Measurements from ENCODE around the gene BRD2. TPM values are rescaled to one million over a fixed set of nuclear protein-coding genes. Genes with fewer than 3 reads are reported as not detected.

BRD2 gene
- 143 and 157 TPM in 2 replicates for total RNA-seq

GRCh38 chr6:32968093-32968866 is at the start of gene BRD2:
Gene BRD2 (plus strand): TSS chr6:32968594. CDS start chr6:32972899, 4,305 bp downstream.

DNA sequence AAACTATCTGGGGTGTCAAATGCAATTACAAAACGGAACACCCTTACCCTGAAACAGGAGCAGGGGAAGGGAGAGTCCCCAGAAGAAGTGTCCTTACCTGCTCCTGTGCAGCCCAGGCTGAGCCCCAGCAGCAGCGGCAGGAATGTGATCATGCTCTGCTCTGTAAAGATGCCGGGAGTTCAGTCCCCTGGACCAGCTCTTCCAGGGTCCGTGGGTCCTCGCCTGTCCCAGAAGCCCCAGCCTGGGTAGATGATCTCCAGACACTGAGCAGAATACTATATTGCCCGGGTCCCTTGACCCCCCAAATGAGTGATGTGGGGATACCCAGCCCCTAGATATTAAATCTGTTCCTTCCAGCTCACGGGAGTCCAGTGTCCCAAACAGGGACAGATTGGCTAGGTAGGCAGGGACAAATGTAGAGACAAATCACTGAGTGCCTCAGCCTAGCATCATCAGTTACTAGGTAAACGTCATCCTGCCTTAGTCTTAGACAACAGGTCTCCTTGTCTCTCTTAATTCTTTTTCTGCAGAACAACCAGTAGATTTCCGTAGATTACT is 27.7 kb upstream of the BRD2 start, which contains the start of gene HLA-DMB:
Gene HLA-DMB, minus strand, starts transcription at position 373 of the 558 bp plus-strand sequence. Its CDS starts 221 bp downstream, at position 152.

DNA sequence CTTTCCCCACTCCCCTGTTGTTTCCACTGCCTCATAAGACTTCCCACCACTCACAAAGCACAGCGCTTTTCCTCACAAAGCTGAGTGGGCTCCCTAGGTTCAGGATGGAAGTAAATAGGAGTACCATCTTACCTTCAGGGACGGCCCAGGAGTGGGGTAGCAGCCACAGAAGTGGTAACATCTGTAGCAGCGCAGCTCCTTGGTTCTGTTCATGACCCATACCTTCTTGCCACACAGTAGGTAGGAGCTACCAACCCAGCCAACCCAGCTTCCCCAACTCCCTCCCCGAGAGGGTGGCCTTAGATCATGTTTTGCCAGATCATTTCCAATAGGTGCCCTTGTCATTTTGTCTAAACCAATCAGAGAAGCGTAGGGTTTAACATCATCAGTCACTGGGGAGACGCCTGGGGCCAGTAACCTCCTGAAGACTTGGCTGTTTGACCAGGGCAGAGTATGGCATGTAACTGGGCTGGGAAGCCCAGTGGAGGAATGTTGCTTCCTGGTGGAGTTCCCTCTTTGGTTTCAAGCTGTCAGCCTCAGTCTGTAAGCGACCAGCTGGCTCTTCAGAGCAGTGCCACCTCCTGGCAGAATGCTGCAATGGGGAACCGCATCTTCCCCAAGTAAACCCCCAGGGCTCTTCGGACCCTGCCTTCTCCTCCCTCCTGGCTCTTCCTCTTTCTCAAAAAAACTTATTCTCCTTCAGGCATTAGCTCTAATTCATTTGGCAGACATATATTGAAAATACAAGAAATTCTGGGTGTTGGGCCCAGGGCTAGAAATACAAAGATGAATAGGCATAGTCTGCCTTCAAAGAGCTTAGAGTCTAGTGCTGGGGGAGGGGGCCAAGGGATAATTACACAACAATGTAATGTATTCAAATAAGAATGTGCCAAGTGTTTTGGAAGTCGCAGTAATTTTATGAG is 15.3 kb upstream of the BRD2 start, which contains the start of gene HLA-DMA:
Gene HLA-DMA, minus strand, starts transcription at position 281 of the 923 bp plus-strand sequence. Its CDS starts 61 bp downstream, at position 220.

DNA sequence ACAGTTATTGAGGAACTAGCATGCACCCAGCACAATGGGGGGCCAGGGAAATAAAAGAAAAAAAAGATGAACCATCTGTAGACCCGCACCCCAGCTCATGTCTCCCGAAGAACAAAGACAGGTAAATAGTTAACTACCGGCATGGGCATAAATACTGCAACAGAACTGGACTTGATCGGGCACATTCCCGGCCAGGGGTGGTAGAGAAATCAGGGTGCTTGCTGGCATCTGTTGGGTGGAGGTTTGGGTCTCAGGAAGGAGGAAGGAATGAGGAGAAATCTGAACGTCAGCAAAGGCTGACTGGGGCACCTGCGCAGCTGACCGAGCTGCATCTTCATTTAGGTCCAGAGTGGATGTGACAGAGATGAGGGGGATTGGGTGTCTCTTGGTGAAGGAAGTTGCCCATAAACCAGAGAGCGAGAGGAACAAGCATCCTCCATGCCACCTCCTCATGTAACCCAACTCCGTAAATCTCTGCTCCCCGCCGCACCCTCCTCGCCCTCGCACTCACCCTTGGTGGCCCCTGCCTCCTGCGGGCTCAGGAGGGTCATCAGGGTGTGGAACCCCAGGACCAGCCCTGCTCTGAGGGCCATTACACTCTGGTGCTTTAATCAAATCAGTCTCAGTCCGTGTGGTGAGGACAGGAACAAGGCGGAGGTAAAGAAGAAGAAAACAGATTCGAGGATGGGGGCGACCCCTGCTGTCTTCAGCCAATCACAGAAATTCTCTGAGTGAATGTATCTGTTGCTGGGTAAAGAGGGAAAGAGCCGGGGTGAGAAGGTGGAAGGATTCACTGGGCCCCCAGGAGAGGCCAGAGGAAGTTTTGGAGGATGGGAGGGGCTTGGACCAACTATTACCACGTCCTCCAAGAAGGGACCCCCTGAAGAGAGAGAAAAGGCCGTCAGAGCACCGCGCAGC is 40.8 kb downstream of the BRD2 start, which contains the start of gene HLA-DOA:
Gene HLA-DOA, minus strand, starts transcription at position 648 of the 918 bp plus-strand sequence.

Other genes starting within 250 kb of the BRD2 start
- gene HLA-DQA2, start 227.2 kb upstream of the BRD2 start, total RNA-seq = not detected in 2 replicates
- 0.07 TPM in 1 of 2 replicates, not detected in the other for gene HLA-DQB2, start 205.1 kb upstream of the BRD2 start, total RNA-seq
- not detected in 2 replicates for gene HLA-DOB, start 151.6 kb upstream of the BRD2 start, total RNA-seq
- gene TAP2, start 129.9 kb upstream of the BRD2 start, total RNA-seq = 20.1 and 28.1 TPM in 2 replicates
- gene PSMB8, start 124.5 kb upstream of the BRD2 start, total RNA-seq = 29.1 and 49.2 TPM in 2 replicates
- 29.4 and 37.5 TPM in 2 replicates for gene TAP1, start 114.9 kb upstream of the BRD2 start, total RNA-seq
- 7.0 and 9.1 TPM in 2 replicates for gene PSMB9, start 114.4 kb upstream of the BRD2 start, total RNA-seq
- gene HLA-DMB, start 27.6 kb upstream of the BRD2 start, total RNA-seq = 0.27 and 0.50 TPM in 2 replicates
- 0.57 and 0.93 TPM in 2 replicates for gene HLA-DMA, start 15.5 kb upstream of the BRD2 start, total RNA-seq
- under 0.01 TPM in 1 of 2 replicates, not detected in the other for gene HLA-DOA, start 41.0 kb downstream of the BRD2 start, total RNA-seq
- 5.2 and 16.8 TPM in 2 replicates for gene HLA-DPA1, start 105.1 kb downstream of the BRD2 start, total RNA-seq
- 14.5 and 20.8 TPM in 2 replicates for gene HLA-DPB1, start 107.4 kb downstream of the BRD2 start, total RNA-seq
- gene COL11A2, start 223.9 kb downstream of the BRD2 start, total RNA-seq = 0.13 and 0.29 TPM in 2 replicates
- gene RXRB, start 232.1 kb downstream of the BRD2 start, total RNA-seq = 13.3 and 17.5 TPM in 2 replicates
- 59.4 and 73.3 TPM in 2 replicates for gene SLC39A7, start 232.3 kb downstream of the BRD2 start, total RNA-seq
- 3.1 and 4.8 TPM in 2 replicates for gene HSD17B8, start 236.1 kb downstream of the BRD2 start, total RNA-seq
- 14.1 and 18.1 TPM in 2 replicates for gene RING1, start 239.9 kb downstream of the BRD2 start, total RNA-seq

All from thoracic aorta endothelial cell (primary cell).